ENCODE results near the gene PDCD1.

GRCh38 chr2:241893265-241893664 is 34.6 kb upstream of the PDCD1 start:
- TF ChIP-seq CTCF (conservative IDR thresholded peaks at IDR 0.05) (no peak), EZH2 (IDR thresholded peaks at IDR 0.05; ENCODE audit: low read depth) (no peak)
